GM06990 (cell line): ENCODE data around the gene CHST9.
A peak's percentile ranks its signal among the peaks of the same experiment; 100 is the strongest.
"Not testable (repeated sequence)": the region's sequence is repeated elsewhere in the genome, so short reads cannot be mapped to it uniquely, and the experiment has no call there.

Experiments used
- DNase-seq: peaks from one replicate; pipeline ENCODE4 v3.0.0-alpha.2; 2011; ENCODE audit not compliant: insufficient read length; ENCODE audit errors: extremely low read depth
- H3K27me3 ChIP-seq: replicated peaks from 2 replicates; pipeline ENCODE4 v1.6.0; 2011; ENCODE audit warnings: low read length; ENCODE audit not compliant: control insufficient read depth, insufficient read depth
- H3K36me3 ChIP-seq: 2 replicates; pipeline ENCODE4 v1.5.1; 2011; ENCODE audit warnings: low read length; ENCODE audit not compliant: control insufficient read depth, insufficient read depth
- H3K4me3 ChIP-seq: replicated peaks from 2 replicates; pipeline ENCODE4 v1.5.1; 2011; ENCODE audit warnings: low read depth, mild to moderate bottlenecking, control low read depth, low read length
- CTCF ChIP-seq: IDR thresholded peaks from 2 replicates; pipeline ENCODE4 v1.5.1; 2011; ENCODE audit warnings: low read length, control low read depth, mild to moderate bottlenecking, inconsistent platforms; ENCODE audit not compliant: insufficient read depth, poor library complexity, severe bottlenecking

Gene CHST9

GRCh38 chr18:27104743-27105142 lies 80.4 kb downstream of the CHST9 start:
- H3K36me3 ChIP-seq, result no peaks in the 10 kb centered on the region
- no peak for DNase-seq
- H3K27me3 ChIP-seq, result no peaks in the 10 kb centered on the region
- no peak for TF ChIP-seq CTCF
- H3K4me3 ChIP-seq, result no peak overlapping the region

GRCh38 chr18:27094621-27095020 lies 90.5 kb downstream of the CHST9 start:
- DNase-seq, result no peak
- no peak overlapping the region for H3K4me3 ChIP-seq
- H3K36me3 ChIP-seq, result no peaks in the 10 kb centered on the region
- no peaks in the 10 kb centered on the region for H3K27me3 ChIP-seq
- no peak for TF ChIP-seq CTCF

GRCh38 chr18:27093290-27093689 lies 91.8 kb downstream of the CHST9 start:
- not testable (repeated sequence) for DNase-seq, H3K36me3 ChIP-seq, H3K4me3 ChIP-seq, H3K27me3 ChIP-seq

- no peaks in the 10 kb centered on the region for H3K36me3 ChIP-seq
Observed at GRCh38 chr18:27081701-27082100, 103.4 kb downstream of the CHST9 start.

GRCh38 chr18:27075828-27076227 lies 109.3 kb downstream of the CHST9 start:
- H3K27me3 ChIP-seq, result no peaks in the 10 kb centered on the region
- H3K36me3 ChIP-seq, result no peaks in the 10 kb centered on the region
- H3K4me3 ChIP-seq, result no peak overlapping the region
- DNase-seq, result no peak
- TF ChIP-seq CTCF, result no peak

More at GRCh38 chr18:27081701-27082100, 103.4 kb downstream of the CHST9 start:
- H3K27me3 ChIP-seq, result no peaks in the 10 kb centered on the region
- DNase-seq, result no peak
- no peak overlapping the region for H3K4me3 ChIP-seq
- TF ChIP-seq CTCF, result no peak

- peak; percentile 23 for DNase-seq
- TF ChIP-seq CTCF, result no peak
- H3K4me3 ChIP-seq, result no peak overlapping the region
- H3K27me3 ChIP-seq, result no peaks in the 10 kb centered on the region
- no peaks in the 10 kb centered on the region for H3K36me3 ChIP-seq
Observed at GRCh38 chr18:27073404-27073830, 111.7 kb downstream of the CHST9 start.
